Fibroblast of skin of left biceps (primary cell): ENCODE measurements around the gene PI16.
"Not testable (repeated sequence)": the region's sequence is repeated elsewhere in the genome, so short reads cannot be mapped to it uniquely, and the experiment has no call there.

ENCODE experiments used
- DNase-seq, 2 experiments: peaks; one replicate each; pipeline ENCODE4 v3.0.0-alpha.2; 2013; ENCODE audit warnings: low read depth in 2 of 2

The PI16 gene

DNA sequence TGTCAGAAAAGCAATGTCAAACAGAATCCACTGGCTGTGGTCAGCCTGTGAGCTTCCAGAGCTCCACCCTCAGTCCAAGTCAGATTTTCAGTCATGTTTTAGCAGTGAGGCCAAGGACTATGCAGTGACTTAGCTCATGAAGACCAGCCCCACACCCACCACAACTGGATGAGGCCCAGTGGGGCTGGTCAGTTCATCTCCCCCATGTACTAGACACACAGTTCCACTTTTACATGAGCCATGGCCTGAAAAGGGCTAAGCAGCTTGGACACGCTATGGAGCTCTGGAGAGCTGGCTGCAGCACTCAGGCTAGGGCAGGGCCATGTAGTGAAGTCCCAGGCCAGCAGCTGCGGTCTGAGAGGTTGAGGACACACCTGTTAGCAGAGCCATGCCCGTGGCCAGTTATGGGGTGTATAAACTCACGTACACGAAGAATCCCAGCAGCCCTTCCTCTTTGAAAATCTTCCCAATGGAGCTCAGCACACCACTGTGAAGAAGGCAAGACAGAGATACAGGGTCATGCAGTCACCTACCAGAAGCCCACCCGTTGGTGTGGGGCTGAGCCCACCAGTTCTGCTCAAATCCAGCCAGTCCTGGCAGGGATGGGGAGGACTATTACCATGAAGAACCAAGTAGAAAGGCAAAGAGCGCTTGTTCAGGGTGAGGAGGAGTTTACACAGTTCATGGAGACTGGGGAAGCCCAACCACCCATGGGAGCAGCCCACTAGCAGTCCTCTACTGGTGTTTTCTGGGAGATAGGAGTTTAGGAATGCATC, 20.9 kb downstream of the PI16 start:
- no peak for DNase-seq

DNA sequence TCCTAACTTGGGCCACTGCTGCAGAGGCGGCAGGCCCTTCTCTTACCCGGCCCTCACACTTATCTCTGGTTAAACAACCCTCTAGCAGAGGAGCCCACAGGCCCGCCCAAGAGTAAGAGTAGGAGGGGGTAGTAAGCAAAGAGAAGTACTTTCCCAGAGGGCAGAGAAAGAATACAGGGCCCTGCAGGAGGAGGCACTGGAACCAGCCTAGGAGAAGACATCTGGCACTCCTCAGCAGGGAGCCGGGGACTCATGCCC, 21.4 kb downstream of the PI16 start:
- no peak for DNase-seq

DNA sequence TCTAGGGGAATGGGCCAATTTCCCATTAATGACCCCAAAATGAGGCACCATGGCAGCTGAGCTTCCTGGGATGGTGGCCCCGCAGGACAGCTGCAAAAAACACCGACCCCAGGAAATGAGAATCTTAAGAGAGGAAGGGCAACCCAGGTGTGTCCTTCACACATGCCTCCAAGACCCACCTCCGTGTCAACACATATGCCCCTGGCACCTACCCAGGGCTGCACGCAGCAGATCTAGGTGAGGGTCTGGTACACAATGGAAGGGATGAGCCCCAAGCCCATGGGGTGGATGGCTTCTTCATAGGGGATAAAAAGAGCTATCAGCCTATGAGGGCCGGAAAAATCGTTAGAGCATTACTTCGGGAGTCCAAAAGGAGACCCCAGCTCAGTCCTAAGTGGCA, 22.0 kb downstream of the PI16 start:
- DNase-seq, result no peak

DNA sequence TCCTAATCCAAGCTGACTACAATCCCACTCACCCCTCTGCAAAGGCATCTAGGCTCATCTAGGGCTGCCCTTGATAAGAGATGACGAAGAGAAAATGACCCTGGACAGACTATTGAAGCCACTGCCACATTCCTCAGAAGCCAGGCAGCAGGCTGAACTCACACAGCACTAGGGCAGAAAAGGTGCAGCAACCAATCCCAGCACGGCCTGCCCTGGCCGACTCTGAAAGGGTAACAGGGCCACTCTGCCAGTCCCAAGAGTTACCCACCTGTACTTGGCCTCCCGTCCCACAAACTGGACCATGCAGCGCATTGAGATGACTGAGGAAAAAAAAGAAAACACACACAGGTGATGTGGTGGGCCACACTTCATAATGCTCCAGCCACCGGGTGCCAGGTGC, 22.4 kb downstream of the PI16 start:
- DNase-seq, result no peak

DNA sequence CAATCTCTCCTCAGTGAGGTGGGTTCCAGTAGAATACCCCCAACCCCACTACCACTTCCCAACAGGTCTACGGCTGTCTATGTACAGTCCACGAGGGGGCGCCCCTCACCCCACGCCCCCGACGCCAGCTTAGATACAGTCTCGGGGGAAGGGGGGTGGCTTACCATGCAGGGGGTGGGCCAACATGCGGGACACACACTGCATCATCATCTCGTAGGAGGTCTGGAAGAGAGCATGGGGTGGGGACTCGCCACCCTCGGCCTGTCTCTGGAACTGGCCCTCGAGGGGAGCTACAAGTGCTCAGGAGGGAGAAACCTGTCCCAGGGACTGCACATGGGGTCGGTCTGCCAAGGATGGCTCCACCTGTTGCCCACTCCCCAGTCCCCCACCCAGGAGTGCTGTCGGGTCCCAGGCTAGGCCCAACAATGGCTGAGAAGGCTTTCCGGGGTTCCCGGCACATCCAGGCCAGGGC, 23.0 kb downstream of the PI16 start:
- DNase-seq, result no peak

DNA sequence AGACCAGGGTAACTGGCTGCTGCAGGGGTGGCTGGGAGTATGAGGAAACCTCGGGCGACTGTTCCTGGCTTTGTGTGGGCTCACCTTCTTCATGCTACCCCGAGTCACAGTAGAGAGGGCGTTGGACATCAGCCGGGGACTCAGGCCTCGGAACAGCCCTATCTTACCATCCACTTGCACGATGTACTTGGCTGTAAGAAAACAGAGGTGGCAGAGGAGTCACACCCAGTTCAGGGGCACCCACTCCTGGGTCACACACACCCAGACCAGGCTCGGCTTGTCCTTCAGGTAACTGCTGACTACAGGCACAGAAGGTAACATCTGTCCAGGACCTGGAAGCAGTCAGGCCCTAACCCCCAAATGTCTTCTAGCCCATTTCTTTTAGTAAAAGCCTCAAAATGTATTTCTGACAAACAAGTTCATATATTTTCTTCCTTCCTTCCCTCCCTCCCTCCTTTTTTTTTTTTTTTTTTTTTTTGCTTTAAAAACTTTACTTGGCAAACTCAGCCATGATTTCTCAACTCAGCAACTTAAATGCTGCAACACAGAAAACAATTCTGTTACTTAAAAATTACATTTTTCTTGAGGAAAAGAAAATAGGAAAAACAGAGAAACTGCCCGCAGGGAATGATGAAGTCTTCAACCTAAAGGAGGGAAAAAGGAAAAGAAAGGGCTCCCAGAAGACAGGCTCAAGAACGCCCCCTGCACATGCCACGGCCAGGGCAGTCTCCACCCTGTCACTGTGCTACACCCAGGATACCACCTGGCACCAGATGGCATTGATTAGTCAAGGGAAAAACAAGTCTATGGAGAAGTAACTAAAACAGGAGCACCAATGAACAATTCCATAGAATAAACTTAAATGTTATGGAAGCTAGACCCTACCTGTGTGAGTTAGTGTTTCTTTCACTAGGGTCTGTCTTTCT, 24.1 kb downstream of the PI16 start:
- DNase-seq, result no peak

DNA sequence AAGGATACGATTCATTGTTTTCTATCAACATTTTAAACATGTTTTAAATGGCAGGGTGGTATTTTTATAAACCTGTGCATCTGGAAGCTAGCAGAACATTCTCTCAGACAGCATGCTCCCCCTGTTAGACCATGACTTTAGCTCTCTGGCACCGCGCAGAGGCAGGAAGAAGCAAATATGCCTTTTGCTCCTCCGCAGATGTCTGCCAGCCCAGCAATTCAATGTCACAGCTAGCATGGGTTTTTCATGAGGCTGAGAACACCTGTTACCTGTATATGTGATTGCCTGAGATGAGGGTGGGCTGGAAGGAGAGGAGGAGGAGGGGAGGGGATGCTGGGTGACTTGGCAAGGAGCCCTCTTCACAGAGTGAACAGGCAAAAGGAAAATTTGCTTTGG, 24.8 kb downstream of the PI16 start:
- peak in 1 of 2 experiments; percentile 23 for DNase-seq

DNA sequence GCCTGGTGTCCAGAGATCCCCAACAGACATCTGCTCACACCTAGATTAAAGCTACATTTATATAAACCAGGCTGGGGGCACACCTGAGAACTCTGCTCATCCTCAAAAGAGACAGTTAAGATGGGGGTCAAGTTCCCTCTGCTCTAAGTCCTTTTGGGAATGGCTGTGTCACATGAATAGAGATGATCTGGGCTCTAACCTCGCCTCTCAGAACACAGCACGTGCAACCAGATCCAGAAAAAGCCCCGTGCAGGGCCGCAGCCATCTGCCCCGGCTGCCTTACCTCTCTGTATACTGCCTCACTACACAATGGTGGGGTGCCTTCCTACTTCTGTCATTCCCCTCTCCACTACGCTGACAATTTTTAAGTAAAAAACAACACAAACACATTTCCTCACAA, 25.6 kb downstream of the PI16 start:
- no peak for DNase-seq

DNA sequence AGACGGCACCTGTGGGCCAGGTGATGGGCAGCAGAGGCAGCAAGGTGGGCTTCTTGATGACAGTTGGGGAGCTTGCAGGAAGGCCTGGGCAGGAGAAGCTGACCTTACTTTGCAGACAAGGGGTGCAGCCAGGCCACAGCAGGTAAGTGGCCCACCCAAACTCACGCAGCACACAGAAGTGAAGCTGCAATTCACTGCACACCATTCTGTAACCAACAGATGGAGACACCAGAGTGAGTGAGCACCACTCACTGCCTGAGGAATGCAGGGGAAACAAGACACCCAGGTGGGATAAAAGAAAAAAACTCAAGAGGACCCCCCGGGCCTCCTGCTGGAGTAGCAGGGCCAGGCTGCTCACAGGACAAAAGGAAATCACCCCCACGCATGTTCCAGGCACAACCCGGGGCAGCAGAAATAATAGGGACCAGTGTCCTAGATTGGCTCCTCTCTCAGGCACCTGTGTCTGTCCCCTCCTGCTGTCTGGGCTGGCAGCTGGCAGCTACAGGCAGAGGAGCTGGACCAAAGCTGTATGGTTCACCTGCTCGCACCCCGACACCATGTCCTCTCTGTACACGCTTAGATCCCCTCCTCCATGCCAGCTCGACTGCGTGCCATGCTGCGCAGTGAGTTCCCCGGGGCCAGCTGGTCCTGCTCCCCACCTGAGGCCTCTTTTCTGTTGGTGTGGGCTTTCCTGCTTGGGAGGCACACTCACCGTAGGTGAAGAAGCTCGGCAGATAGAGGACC, 26.5 kb downstream of the PI16 start:
- no peak for DNase-seq

DNA sequence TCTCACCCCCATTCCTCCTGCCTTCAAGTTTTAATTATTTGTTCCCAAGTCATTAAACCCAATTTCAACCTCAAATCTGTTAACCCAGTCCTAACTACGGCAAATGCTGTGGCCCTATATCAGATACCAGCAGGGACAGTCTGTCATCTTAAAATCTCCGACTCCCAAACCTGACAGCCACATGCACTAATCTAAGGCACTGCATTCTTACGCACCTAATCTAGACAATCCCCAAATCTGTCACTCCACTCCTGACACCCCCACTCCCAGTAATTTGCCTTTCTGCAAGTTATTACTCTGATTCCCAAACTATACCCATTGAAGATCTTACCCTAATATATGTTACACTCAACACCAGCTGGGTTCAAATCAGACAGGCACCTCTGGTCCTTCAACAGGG, 29.0 kb downstream of the PI16 start:
- DNase-seq, result no peak

DNA sequence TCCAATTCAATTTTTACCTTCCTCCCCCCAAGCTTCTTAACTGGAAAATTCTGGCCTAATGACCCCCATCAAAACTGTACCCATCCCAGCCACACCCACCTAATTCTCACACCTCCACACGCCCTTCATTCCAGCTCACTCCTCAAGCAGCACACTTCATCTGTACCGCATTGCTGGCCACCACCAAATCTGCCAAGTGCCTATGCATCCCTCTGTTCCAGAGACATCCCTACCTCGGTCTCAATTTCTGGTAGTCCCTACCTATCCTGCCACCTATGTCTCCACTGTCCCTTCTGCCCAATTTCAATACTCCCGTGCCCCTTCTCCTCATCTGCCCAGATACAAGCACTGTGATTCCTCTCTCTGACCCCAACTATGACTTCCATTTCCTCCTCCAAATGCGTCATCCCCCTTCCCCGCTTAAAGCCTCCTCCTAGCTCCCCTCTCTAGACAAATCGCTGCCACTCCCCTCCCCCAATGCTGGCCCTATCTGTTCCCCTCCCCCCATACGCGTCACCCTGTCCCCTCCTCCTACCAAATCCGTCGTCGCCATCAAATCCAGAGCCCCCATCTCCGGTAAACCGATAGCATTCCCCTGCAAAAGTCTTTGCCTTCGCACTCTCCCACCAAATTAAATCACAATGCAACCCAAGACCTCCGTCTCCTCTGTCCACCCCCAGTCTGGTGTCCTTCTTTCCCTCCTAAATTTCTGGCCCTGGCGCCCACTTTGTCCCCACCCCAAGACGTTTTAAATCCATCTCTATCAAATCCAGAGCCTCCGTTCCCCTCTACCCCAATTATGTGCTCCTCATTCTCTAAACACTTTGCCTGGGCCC, 30.3 kb downstream of the PI16 start:
- peak; percentile 28 to 33 for DNase-seq

DNA sequence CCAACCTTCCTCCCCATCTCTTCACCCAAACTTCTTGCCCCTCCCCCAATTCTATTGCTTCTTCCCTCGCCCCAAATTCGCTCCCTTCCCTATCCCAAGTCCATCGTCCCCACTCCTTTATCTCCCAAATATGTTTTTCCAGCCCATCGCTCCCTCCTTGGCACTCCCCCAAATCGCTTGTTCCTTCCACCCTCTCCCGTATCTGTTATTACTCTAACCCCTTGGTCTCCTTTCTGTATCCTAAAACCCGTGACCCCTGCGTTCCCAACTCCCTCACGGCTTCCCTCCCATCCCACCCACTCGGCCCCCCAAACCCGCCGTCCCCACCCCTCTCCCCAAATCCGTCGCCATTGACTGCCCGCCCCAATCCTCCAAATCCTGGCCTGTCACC, 30.9 kb downstream of the PI16 start:
- DNase-seq, result no peak

DNA sequence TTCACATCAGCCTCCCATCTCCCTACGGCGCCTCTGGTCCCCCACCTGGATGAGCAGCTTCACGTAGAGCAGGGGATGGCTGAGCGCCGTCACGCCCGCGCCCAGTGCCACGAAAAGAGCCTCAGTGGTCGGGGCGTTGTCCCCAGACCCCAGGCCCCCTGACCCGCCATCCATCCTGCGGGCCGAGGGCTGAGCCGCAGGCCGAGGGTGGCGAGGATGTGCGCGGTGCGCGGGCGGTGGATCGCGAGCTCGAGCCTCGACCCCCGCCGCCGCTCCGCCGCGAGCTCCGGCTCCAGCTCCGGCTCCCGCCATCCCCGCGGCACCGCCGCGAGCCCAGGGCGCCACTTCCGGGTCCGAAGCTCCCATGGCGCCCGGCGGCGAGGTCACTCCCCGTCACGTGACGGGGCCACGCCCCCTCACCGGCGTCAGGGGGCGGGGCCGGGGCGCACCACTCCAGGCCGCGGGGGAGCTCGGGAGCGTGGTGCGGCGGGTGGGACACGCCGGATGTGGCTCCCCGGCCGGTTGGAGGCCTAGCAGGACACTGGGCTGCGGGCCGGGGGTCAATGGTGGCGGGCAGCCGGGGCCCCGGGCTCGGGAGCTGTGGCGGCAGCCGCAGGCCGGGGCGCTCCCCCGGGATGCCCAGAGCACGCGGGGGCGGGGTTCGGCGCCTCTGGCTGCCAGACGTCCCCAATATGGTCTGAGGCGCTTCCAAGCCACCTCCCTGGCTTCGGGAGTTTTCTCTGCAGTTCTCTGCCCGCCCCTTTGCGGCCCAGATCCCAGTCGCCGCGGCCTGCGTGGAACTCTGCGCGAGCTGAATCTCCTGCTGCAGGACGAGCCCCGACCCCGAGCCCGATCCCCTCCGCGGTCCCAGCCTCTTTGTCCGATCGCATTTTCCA, 31.5 kb downstream of the PI16 start, which contains the start of gene MTCH1:
Gene MTCH1 (minus strand): TSS at position 389 of the 896 bp plus-strand sequence. CDS start 23 bp downstream, at position 366.
- DNase-seq, result peak; percentile 71 to 75

DNA sequence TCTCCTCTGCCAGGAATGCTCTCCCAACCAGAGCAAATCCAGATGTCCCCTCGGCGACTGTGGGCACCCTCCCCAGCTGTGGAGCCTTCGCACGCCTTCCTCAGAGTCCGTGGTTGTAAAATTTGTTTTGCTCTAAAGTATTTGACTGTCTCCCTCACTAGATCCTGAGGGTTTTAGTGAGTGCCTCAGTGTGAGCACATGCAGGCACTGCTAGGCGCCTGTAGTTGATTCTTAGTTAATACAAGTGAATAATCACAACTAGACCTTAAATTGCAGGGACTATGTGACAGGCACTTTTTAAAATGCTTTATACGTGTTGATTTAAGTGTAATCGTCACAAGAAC, 32.1 kb downstream of the PI16 start:
- no peak for DNase-seq

DNA sequence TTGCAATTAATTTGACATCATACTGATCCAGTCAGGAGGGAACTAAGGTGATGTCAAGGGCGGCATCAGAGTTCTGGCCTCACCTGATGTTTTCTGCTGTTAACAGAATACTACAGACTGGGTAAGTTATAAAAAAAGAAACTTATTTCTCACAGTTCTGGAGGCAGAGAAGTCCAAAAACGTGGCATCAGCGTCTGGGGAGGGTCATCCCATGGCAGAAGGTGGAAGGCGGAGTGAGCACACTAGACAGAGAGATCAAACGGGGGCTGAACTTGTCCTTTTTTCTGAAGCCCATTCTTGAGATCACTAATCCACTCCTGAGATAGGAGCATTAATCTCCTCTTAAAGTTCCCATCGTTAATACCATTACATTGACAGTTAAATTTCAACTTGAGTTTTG, 34.7 kb downstream of the PI16 start:
- no peak for DNase-seq

DNA sequence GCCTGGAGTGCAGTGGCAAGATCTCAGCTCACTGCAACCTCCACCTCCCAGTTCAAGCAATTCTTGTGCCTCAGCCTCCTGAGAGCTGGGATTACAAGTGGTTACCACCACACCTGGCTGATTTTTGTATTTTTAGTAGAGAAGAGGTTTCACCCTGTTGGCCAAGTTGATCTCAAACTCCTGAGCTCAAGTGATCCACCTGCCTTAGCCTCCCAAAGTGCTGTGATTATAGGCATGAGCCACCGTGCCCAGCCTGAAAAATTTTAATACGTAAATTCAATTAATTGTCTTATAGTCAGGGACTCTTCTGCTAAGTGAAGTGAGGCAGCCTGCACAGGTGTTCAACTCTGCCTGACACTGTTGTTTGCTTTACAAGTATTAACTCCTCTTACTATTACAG, 35.9 kb downstream of the PI16 start:
- DNase-seq, result not testable (repeated sequence)

DNA sequence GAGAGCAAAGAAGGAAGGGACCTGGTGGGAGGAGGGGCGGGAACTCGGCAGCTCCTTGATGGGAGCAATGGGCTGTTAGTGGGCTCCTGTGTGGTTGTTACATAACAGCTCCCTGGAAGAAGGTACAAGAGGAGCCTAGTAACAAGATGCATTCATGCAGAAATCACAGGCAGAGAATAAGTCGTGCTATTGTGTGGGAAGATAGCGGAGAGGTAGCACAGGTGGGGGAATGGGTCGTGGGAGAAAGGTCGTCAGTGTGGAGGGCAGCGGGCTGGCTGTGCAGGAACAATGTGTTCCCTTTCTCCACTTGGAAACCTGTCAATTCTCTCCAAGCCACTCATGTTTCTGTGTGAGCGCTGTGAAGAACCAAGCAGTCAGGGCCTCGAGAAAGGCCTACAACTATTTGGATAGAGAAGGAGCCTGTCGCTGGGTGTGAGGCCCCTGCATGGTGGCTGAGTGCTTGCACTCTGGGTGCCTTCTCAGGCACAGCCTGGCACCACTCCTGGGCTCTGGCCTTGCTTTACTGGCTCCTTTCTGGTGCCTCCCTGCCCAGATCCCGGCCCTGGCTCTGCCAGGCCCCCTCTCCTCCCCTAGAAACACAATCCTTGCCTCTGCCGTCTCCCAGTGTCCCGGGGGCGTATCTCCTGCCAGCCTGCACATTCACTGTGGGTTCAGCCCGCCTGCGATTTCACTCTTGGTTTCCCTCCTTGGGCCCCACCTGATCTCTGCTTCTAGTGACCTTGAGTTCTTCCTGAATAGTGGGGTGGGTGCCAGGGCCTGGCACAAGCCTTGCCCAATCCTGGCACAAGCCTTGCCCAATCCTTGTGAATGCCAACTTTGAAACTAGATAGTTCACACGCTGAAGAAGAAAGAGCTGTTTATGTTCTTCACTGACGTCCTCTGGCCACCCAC, 43.5 kb downstream of the PI16 start:
- DNase-seq, result no peak

DNA sequence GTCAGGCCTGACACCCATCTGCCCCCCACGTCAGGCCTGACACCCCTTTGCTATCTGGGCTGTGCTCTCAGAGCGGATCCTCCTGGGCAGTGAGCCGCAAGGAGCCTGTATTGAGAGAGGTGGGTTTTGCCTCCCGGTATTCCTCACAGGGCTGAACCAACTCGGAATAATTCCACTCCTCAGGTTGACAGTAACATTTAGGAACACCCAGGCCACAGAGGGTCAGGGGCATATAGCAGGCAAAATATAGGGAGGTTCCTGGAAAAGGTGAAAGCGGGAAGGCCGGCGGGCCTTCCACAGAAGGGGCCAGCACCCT, 44.1 kb downstream of the PI16 start:
- no peak for DNase-seq

DNA sequence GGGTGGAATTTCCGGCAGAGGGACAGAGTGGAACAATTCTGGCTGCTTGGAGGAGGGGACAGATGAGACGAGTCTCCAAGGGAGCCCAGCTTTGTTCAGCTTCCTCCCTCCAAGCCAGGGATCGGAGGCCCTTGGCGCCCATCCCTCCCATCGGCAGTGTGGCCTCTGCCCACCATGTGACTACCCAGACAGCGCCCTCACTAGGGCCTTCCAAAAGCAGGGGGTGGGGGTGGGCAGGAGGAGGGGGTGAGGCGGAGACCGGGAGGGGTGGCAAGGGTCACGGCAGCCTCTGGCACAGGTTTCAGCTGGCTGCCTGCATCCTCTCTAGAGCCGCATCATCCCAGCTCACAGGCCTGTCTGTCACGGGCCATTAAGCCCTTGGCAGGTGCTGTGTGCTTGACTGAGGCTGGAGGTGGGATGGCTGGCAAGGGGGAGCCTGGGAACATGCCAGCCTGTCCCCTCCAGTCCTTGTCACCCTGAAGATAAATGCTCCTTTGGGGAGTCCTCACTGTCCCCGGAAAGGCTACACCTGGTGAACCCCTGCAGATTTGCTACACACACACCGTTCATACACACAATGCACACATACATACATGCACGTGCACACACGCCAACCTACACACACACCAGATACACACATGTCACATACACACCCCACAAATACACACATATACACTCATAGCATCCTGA, 44.7 kb downstream of the PI16 start:
- no peak for DNase-seq
